OCI-LY3 (cell line): ENCODE measurements around the gene SLC1A7.

Experiments
- CTCF ChIP-seq: fragments of 200-600, 300-600 bp; sonication (generic); IDR thresholded peaks from 2 replicates; pipeline ENCODE4 v1.5.1; 2014; ENCODE audit warnings: antibody characterized with exemption, low read length, low read depth
- EZH2phosphoT487 ChIP-seq: fragments of 200-600 bp; shearing (Covaris generic); IDR thresholded peaks from 2 replicates; pipeline ENCODE4 v1.6.1; 2018; ENCODE audit warnings: antibody characterized with exemption, mixed run types, low read depth

DNA sequence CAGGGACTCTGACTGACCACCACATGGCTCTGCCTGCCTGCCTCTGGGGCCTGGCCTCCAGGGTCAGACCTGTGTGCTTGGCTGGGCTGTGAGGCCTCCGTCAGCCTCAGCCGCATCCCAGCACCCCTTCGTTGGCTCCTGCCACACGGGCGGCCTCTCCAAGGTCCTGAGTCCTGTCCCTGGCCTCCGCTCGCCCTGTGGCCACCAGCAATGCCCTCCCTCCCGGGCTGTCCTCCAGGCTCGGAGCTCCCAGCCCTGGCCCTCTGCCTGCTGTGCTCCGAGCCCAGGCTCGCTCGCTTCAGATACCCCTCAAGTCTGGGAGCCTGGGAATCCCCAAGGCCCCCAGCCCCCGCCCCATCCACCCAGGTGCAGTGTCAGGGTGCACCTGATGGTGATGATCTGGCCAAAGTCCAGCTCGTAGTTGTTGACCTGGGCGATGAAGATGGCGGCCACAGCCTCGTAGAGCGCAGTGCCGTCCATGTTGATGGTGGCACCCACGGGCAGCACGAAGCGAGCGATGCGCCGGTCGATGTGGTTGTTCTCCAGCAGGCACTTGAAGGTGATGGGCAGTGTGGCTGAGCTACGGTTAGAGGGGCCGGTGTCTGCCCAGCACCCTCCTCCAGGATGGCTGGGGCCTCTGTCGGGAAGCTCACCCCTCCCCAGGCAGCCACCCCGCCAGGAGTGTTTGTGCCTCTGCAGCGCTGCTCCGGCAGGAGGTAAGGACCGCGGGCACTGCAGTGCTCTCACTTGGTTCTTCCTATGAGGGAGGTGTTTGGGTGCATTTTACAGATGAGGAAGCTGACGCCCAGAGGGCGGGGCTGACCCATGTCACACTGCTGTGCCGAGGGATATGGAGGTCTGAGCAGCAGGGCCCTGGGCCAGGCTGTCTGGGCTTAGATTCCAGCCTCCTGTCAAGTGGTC lies 52.0 kb downstream of the SLC1A7 start:
- no peak for TF ChIP-seq CTCF
- TF ChIP-seq EZH2phosphoT487 = no peak
